ENCODE results near the gene ALK.
"Not testable (repeated sequence)": the region's sequence is repeated elsewhere in the genome, so short reads cannot be mapped to it uniquely, and the experiment has no call there.

The ALK gene

GRCh38 chr2:29844713-29845326 is 76.6 kb downstream of the ALK start:
- in situ Hi-C loops (cut with MboI; ENCODE audit: low sequenced_read_pairs) = no loop called here

- in situ Hi-C loops (cut with MboI; ENCODE audit: low sequenced_read_pairs) = no loop called here
Measured at GRCh38 chr2:29841386-29842004, 79.9 kb downstream of the ALK start.

GRCh38 chr2:29839306-29839705 is 82.1 kb downstream of the ALK start:
- in situ Hi-C loops (cut with MboI; ENCODE audit: low sequenced_read_pairs) = no loop called here

- in situ Hi-C loops (cut with MboI; ENCODE audit: low sequenced_read_pairs) = no loop called here
Measured at GRCh38 chr2:29837925-29838324, 83.5 kb downstream of the ALK start.

GRCh38 chr2:29834624-29835023 is 86.8 kb downstream of the ALK start:
- in situ Hi-C loops (cut with MboI; ENCODE audit: low sequenced_read_pairs) = no loop called here

GRCh38 chr2:29834036-29834540 is 87.3 kb downstream of the ALK start:
- in situ Hi-C loops (cut with MboI; ENCODE audit: low sequenced_read_pairs) = no loop called here

- in situ Hi-C loops (cut with MboI; ENCODE audit: low sequenced_read_pairs) = no loop called here
Measured at GRCh38 chr2:29831560-29831959, 89.8 kb downstream of the ALK start.

- in situ Hi-C loops (cut with MboI; ENCODE audit: low sequenced_read_pairs) = no loop called here
Measured at GRCh38 chr2:29829841-29830240, 91.5 kb downstream of the ALK start.

GRCh38 chr2:29824145-29824544 is 97.2 kb downstream of the ALK start:
- in situ Hi-C loops (cut with MboI; ENCODE audit: low sequenced_read_pairs) = not testable (repeated sequence)

- in situ Hi-C loops (cut with MboI; ENCODE audit: low sequenced_read_pairs) = no loop called here
Measured at GRCh38 chr2:29821591-29821990, 99.8 kb downstream of the ALK start.

- in situ Hi-C loops (cut with MboI; ENCODE audit: low sequenced_read_pairs) = no loop called here
Measured at GRCh38 chr2:29819570-29819969, 101.8 kb downstream of the ALK start.

- in situ Hi-C loops (cut with MboI; ENCODE audit: low sequenced_read_pairs) = no loop called here
Measured at GRCh38 chr2:29817801-29818680, 103.3 kb downstream of the ALK start.

- in situ Hi-C loops (cut with MboI; ENCODE audit: low sequenced_read_pairs) = no loop called here
Measured at GRCh38 chr2:29817299-29817698, 104.1 kb downstream of the ALK start.

- in situ Hi-C loops (cut with MboI; ENCODE audit: low sequenced_read_pairs) = no loop called here
Measured at GRCh38 chr2:29816651-29817050, 104.7 kb downstream of the ALK start.

GRCh38 chr2:29811378-29811777 is 110.0 kb downstream of the ALK start:
- in situ Hi-C loops (cut with MboI; ENCODE audit: low sequenced_read_pairs) = no loop called here

- in situ Hi-C loops (cut with MboI; ENCODE audit: low sequenced_read_pairs) = no loop called here
Measured at GRCh38 chr2:29810956-29811355, 110.4 kb downstream of the ALK start.

- in situ Hi-C loops (cut with MboI; ENCODE audit: low sequenced_read_pairs) = no loop called here
Measured at GRCh38 chr2:29808321-29808720, 113.1 kb downstream of the ALK start.

- in situ Hi-C loops (cut with MboI; ENCODE audit: low sequenced_read_pairs) = no loop called here
Measured at GRCh38 chr2:29807082-29807481, 114.3 kb downstream of the ALK start.

- in situ Hi-C loops (cut with MboI; ENCODE audit: low sequenced_read_pairs) = no loop called here
Measured at GRCh38 chr2:29806461-29806860, 114.9 kb downstream of the ALK start.

- in situ Hi-C loops (cut with MboI; ENCODE audit: low sequenced_read_pairs) = no loop called here
Measured at GRCh38 chr2:29804671-29805070, 116.7 kb downstream of the ALK start.

GRCh38 chr2:29803537-29803936 is 117.8 kb downstream of the ALK start:
- in situ Hi-C loops (cut with MboI; ENCODE audit: low sequenced_read_pairs) = no loop called here

- in situ Hi-C loops (cut with MboI; ENCODE audit: low sequenced_read_pairs) = no loop called here
Measured at GRCh38 chr2:29802986-29803385, 118.4 kb downstream of the ALK start.

All from HL-60/S4 treated with phorbol 12-myristate 13-acetate at 8.2 ng/mL for 4 days and 3 days (cell line).